Cardiac septum (tissue), 1 donor: ENCODE data around the gene MAP3K2. TPM values are rescaled to one million over a fixed set of nuclear protein-coding genes. Genes with fewer than 3 reads are reported as not detected.
A peak's percentile ranks its signal among the peaks of the same experiment; 100 is the strongest.
"Not testable (repeated sequence)": the region's sequence is repeated elsewhere in the genome, so short reads cannot be mapped to it uniquely, and the experiment has no call there.

Experiments
- DNase-seq: peaks from one replicate; pipeline ENCODE4 v3.0.0-alpha.2; 2020; ENCODE audit warnings: low spot score
- intact Hi-C: fragments of 100-400 bp; cut with DNase I; formaldehyde crosslinking; loops from one replicate; pipeline ENCODE4 v1.14.0; 2022
- total RNA-seq: library from RNA; stranded (reverse); fragmentation: NEBNext Ultra II Directional; extraction: Animal tissue kit (Norgen Biotek cat#: 25700); gene quantifications from one replicate; pipeline ENCODE4 v1.2.1, GENCODE V29; 2021
- donor health status: DM: no; HTN: no; CAD: no.

The MAP3K2 gene
- total RNA-seq, 1 donor from 2014 or later, result 31.6 TPM

- intact Hi-C loops, result loop anchor here (10.0 kb wide), 1 partner anchor 86 kb away; no protein-coding TSS in a partner anchor
- no peak for DNase-seq
Measured at GRCh38 chr2:127410871-127411652, 23.3 kb upstream of the MAP3K2 start.

GRCh38 chr2:127409716-127410115, 21.9 kb upstream of the MAP3K2 start:
- intact Hi-C loops, result loop anchor here (2.0 to 10.0 kb wide), 4 partner anchors 21 to 345 kb away; partner anchors contain the start of gene LIMS2

GRCh38 chr2:127408807-127409099, 21.0 kb upstream of the MAP3K2 start:
- no peak for DNase-seq
- intact Hi-C loops, result loop anchor here (2.0 to 10.0 kb wide), 3 partner anchors 20 to 344 kb away; partner anchors contain the start of gene LIMS2

More at GRCh38 chr2:127409716-127410115, 21.9 kb upstream of the MAP3K2 start:
- DNase-seq, result not testable (repeated sequence)

- DNase-seq, result peak; percentile 97
- intact Hi-C loops, result loop anchor here (2.0 to 10.0 kb wide), 3 partner anchors 19 to 343 kb away; partner anchors contain the start of gene LIMS2
Measured at GRCh38 chr2:127408004-127408806, 20.4 kb upstream of the MAP3K2 start.

- DNase-seq, result no peak
- intact Hi-C loops, result loop anchor here (2.0 to 10.0 kb wide), 3 partner anchors 19 to 343 kb away; partner anchors contain the start of gene LIMS2
Measured at GRCh38 chr2:127407661-127408003, 19.9 kb upstream of the MAP3K2 start.

- no peak for DNase-seq
- intact Hi-C loops, result loop anchor here (10.0 kb wide), 2 partner anchors 268 to 342 kb away; partner anchors contain the start of gene LIMS2
Measured at GRCh38 chr2:127407091-127407490, 19.3 kb upstream of the MAP3K2 start.

- DNase-seq, result no peak
- intact Hi-C loops, result loop anchor here (10.0 kb wide), 2 partner anchors 268 to 342 kb away; partner anchors contain the start of gene LIMS2
Measured at GRCh38 chr2:127406454-127406853, 18.7 kb upstream of the MAP3K2 start.

GRCh38 chr2:127405255-127405610, 17.5 kb upstream of the MAP3K2 start:
- no peak for DNase-seq
- intact Hi-C loops, result loop anchor here (10.0 kb wide), 2 partner anchors 270 to 340 kb away; partner anchors contain the start of gene LIMS2

GRCh38 chr2:127404466-127405254, 16.9 kb upstream of the MAP3K2 start:
- DNase-seq, result no peak
- intact Hi-C loops, result loop anchor here (10.0 kb wide), 2 partner anchors 270 to 340 kb away; partner anchors contain the start of gene LIMS2

GRCh38 chr2:127403460-127403859, 15.7 kb upstream of the MAP3K2 start:
- DNase-seq, result no peak
- intact Hi-C loops, result loop anchor here (10.0 kb wide), 2 partner anchors 271 to 339 kb away; partner anchors contain the start of gene LIMS2

- no peak for DNase-seq
- intact Hi-C loops, result loop anchor here (10.0 kb wide), 2 partner anchors 273 to 337 kb away; partner anchors contain the start of gene LIMS2
Measured at GRCh38 chr2:127401757-127402695, 14.3 kb upstream of the MAP3K2 start.

- intact Hi-C loops, result loop anchor here (10.0 kb wide), 2 partner anchors 274 to 336 kb away; partner anchors contain the start of gene LIMS2
- peak; percentile 74 for DNase-seq
Measured at GRCh38 chr2:127400897-127401756, 13.4 kb upstream of the MAP3K2 start.

GRCh38 chr2:127400533-127400896, 12.7 kb upstream of the MAP3K2 start:
- DNase-seq, result no peak
- intact Hi-C loops, result loop anchor here (10.0 kb wide), 2 partner anchors 274 to 336 kb away; partner anchors contain the start of gene LIMS2

- intact Hi-C loops, result no loop called here
- peak; percentile 94 for DNase-seq
Measured at GRCh38 chr2:127398239-127398590, 10.4 kb upstream of the MAP3K2 start.

GRCh38 chr2:127397568-127398238, 9.9 kb upstream of the MAP3K2 start:
- intact Hi-C loops, result no loop called here
- DNase-seq, result no peak

GRCh38 chr2:127394492-127394891, 6.7 kb upstream of the MAP3K2 start:
- no peak for DNase-seq
- intact Hi-C loops, result no loop called here
